ENCODE measurements around the gene SYAP1.

GRCh38 chrX:16786139-16786790, 66.9 kb downstream of the SYAP1 start, which contains the start of gene TXLNG:
- TF ChIP-seq TAF1 (IDR thresholded peaks at IDR 0.05; ENCODE audit: borderline replicate concordance, insufficient read depth, low read length) (peak; percentile 79; the same call in 1 of the 2 replicates), POLR2AphosphoS5 (IDR thresholded peaks at IDR 0.05; ENCODE audit: low read depth, low read length) (peak; percentile 76), SIN3A (IDR thresholded peaks at IDR 0.05; ENCODE audit: borderline replicate concordance, insufficient read depth, low read length) (0 out of 2 replicates have a peak, but pooled peaks have one; percentile 20), FOXP2 (optimal IDR thresholded peaks at IDR 0.05; ENCODE audit: borderline replicate concordance, extremely low read depth, extremely low read length, insufficient read depth) (peak; percentile 15)
- TF ChIP-seq, protein P1, sequence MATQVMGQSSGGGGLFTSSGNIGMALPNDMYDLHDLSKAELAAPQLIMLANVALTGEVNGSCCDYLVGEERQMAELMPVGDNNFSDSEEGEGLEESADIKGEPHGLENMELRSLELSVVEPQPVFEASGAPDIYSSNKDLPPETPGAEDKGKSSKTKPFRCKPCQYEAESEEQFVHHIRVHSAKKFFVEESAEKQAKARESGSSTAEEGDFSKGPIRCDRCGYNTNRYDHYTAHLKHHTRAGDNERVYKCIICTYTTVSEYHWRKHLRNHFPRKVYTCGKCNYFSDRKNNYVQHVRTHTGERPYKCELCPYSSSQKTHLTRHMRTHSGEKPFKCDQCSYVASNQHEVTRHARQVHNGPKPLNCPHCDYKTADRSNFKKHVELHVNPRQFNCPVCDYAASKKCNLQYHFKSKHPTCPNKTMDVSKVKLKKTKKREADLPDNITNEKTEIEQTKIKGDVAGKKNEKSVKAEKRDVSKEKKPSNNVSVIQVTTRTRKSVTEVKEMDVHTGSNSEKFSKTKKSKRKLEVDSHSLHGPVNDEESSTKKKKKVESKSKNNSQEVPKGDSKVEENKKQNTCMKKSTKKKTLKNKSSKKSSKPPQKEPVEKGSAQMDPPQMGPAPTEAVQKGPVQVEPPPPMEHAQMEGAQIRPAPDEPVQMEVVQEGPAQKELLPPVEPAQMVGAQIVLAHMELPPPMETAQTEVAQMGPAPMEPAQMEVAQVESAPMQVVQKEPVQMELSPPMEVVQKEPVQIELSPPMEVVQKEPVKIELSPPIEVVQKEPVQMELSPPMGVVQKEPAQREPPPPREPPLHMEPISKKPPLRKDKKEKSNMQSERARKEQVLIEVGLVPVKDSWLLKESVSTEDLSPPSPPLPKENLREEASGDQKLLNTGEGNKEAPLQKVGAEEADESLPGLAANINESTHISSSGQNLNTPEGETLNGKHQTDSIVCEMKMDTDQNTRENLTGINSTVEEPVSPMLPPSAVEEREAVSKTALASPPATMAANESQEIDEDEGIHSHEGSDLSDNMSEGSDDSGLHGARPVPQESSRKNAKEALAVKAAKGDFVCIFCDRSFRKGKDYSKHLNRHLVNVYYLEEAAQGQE (IDR thresholded peaks at IDR 0.05; ENCODE audit: insufficient read depth in 1 of 2, low read depth in 2 of 2, low read length in 2 of 2), result 0 out of 4 replicates have a peak, but pooled peaks have one; percentile 12 to 33
